Neural progenitor cell (in vitro differentiated cells): ENCODE results near the gene SLCO2B1. TPM values are rescaled to one million over a fixed set of nuclear protein-coding genes. Genes with fewer than 3 reads are reported as not detected.

Source experiments
- DNase-seq: peaks from one replicate; pipeline ENCODE4 v3.0.0-alpha.2; 2016; ENCODE audit warnings: low spot score
- H2AFZ ChIP-seq: fragments of 200-600 bp; sonication (generic); replicated peaks from 2 replicates; pipeline ENCODE4 v1.6.1; 2016; ENCODE audit warnings: antibody characterized with exemption
- H3F3A ChIP-seq: fragments of 200-600 bp; sonication (generic); 2 replicates; pipeline ENCODE4 v1.6.1; 2016; ENCODE audit warnings: antibody characterized with exemption, low read depth
- H3K27ac ChIP-seq: fragments of 200-600 bp; sonication (generic); 2 replicates; pipeline ENCODE4 v1.5.1; 2016; ENCODE audit warnings: mild to moderate bottlenecking
- H3K27me3 ChIP-seq: fragments of 200-600 bp; sonication (generic); 2 replicates; pipeline ENCODE4 v1.6.1; 2016; ENCODE audit warnings: mild to moderate bottlenecking, moderate library complexity
- H3K36me3 ChIP-seq: fragments of 200-600 bp; sonication (generic); 2 replicates; pipeline ENCODE4 v1.5.1; 2016
- H3K4me1 ChIP-seq: fragments of 200-600 bp; sonication (generic); 2 replicates; pipeline ENCODE4 v1.6.1; 2016; ENCODE audit warnings: mixed run types
- H3K4me2 ChIP-seq: fragments of 200-600 bp; sonication (generic); 2 replicates; pipeline ENCODE4 v1.6.1; 2016
- H3K4me3 ChIP-seq: fragments of 200-600 bp; sonication (generic); 2 replicates; pipeline ENCODE4 v1.5.1; 2016
- H3K79me2 ChIP-seq: fragments of 200-600 bp; sonication (generic); 2 replicates; pipeline ENCODE4 v1.6.1; 2016; ENCODE audit warnings: low read depth
- H3K9ac ChIP-seq: fragments of 200-600 bp; sonication (generic); 2 replicates; pipeline ENCODE4 v1.6.1; 2016
- H3K9me3 ChIP-seq: fragments of 200-600 bp; sonication (generic); 2 replicates; pipeline ENCODE4 v1.5.1; 2016; ENCODE audit warnings: low read depth
- H4K20me1 ChIP-seq: fragments of 200-600 bp; sonication (generic); 2 replicates; pipeline ENCODE4 v1.6.1; 2016; ENCODE audit warnings: low read depth
- H3K27ac Mint-ChIP-seq: 3 replicates; pipeline ENCODE4 v1.8.0; 2021; ENCODE audit warnings: mixed read lengths
- H3K27me3 Mint-ChIP-seq: 2 replicates; pipeline ENCODE4 v1.8.0; 2022; ENCODE audit warnings: low read depth, mild to moderate bottlenecking, inconsistent platforms, moderate library complexity, mixed read lengths; ENCODE audit not compliant: insufficient read depth
- H3K36me3 Mint-ChIP-seq: 3 replicates; pipeline ENCODE4 v1.8.0; 2021; ENCODE audit warnings: mixed read lengths
- H3K4me1 Mint-ChIP-seq: 3 replicates; pipeline ENCODE4 v1.8.0; 2021; ENCODE audit warnings: mixed read lengths
- H3K4me3 Mint-ChIP-seq: 3 replicates; pipeline ENCODE4 v1.8.0; 2021; ENCODE audit warnings: mild to moderate bottlenecking, moderate library complexity, mixed read lengths
- H3K9me3 Mint-ChIP-seq: 3 replicates; pipeline ENCODE4 v1.8.0; 2020; ENCODE audit warnings: mixed read lengths
- CTCF ChIP-seq: fragments of 200-600 bp; sonication (generic); IDR thresholded peaks from 2 replicates; pipeline ENCODE4 v1.5.1; 2017; ENCODE audit warnings: antibody characterized with exemption, mild to moderate bottlenecking
- EZH2 ChIP-seq: fragments of 200-600 bp; sonication (generic); IDR thresholded peaks from 2 replicates; pipeline ENCODE4 v1.6.1; 2017; ENCODE audit warnings: antibody characterized with exemption, mild to moderate bottlenecking, moderate library complexity
- EZH2phosphoT487 ChIP-seq: fragments of 200-600 bp; sonication (generic); IDR thresholded peaks from 2 replicates; pipeline ENCODE4 v1.6.1; 2017; ENCODE audit warnings: antibody characterized with exemption
- total RNA-seq: library from RNA; depleted of rRNA; stranded (reverse); fragments of >200 nt; gene quantifications from 2 replicates; pipeline ENCODE4 v1.2.3, GENCODE V29; 2015; ENCODE audit warnings: low replicate concordance

Gene SLCO2B1
- total RNA-seq, 1 donor from 2014 or later: 0.07 TPM

GRCh38 chr11:75113030-75113429 is 37.9 kb upstream of the SLCO2B1 start:
- no peak overlapping the region for H3K4me2 ChIP-seq
- H2AFZ ChIP-seq: no peak overlapping the region
- no peaks in the 10 kb centered on the region for H3F3A ChIP-seq
- H3K36me3 ChIP-seq: no peaks in the 10 kb centered on the region
- no peaks in the 10 kb centered on the region for H3K9me3 ChIP-seq
- DNase-seq: no peak
- no peaks in the 10 kb centered on the region for H4K20me1 ChIP-seq
- no peaks in the 10 kb centered on the region for H3K4me1 Mint-ChIP-seq
- H3K9me3 Mint-ChIP-seq: peaks cover 16% of the 10 kb centered on the region
- H3K4me1 ChIP-seq: no peaks in the 10 kb centered on the region
- no peaks in the 10 kb centered on the region for H3K36me3 Mint-ChIP-seq
- no peak overlapping the region for H3K27ac Mint-ChIP-seq
- H3K4me3 ChIP-seq: no peak overlapping the region
- H3K27me3 ChIP-seq: no peaks in the 10 kb centered on the region
- no peaks in the 10 kb centered on the region for H3K79me2 ChIP-seq
- H3K4me3 Mint-ChIP-seq: no peak overlapping the region
- TF ChIP-seq EZH2: no peak
- TF ChIP-seq CTCF: no peak
- no peak for TF ChIP-seq EZH2phosphoT487
- H3K9ac ChIP-seq: no peak overlapping the region
- H3K27me3 Mint-ChIP-seq: no peaks in the 10 kb centered on the region
- H3K27ac ChIP-seq: no peak overlapping the region

GRCh38 chr11:75114465-75114864 is 36.4 kb upstream of the SLCO2B1 start:
- Histone ChIP-seq H2AFZ (no peak overlapping the region), H3K9me3 (no peaks in the 10 kb centered on the region), H3K27me3 (no peaks in the 10 kb centered on the region), H3F3A (no peaks in the 10 kb centered on the region), H3K79me2 (no peaks in the 10 kb centered on the region), H3K36me3 (no peaks in the 10 kb centered on the region), H3K9ac (no peak overlapping the region), H3K27ac (no peak overlapping the region), H4K20me1 (no peaks in the 10 kb centered on the region), H3K4me1 (no peaks in the 10 kb centered on the region), H3K4me2 (no peak overlapping the region), H3K4me3 (no peak overlapping the region)
- no peaks in the 10 kb centered on the region for H3K4me1 Mint-ChIP-seq
- no peaks in the 10 kb centered on the region for H3K36me3 Mint-ChIP-seq
- H3K27me3 Mint-ChIP-seq: peaks cover 4% of the 10 kb centered on the region
- TF ChIP-seq CTCF: no peak
- no peak for TF ChIP-seq EZH2phosphoT487
- TF ChIP-seq EZH2: no peak
- H3K9me3 Mint-ChIP-seq: peaks cover 25% of the 10 kb centered on the region
- no peak overlapping the region for H3K27ac Mint-ChIP-seq
- DNase-seq: no peak
- H3K4me3 Mint-ChIP-seq: no peak overlapping the region

GRCh38 chr11:75118577-75118976 is 32.3 kb upstream of the SLCO2B1 start:
- H2AFZ ChIP-seq: no peak overlapping the region
- no peak overlapping the region for H3K4me2 ChIP-seq
- Mint-ChIP-seq H3K27ac (no peak overlapping the region), H3K36me3 (no peaks in the 10 kb centered on the region), H3K9me3 (peaks cover 17% of the 10 kb centered on the region), H3K4me1 (no peaks in the 10 kb centered on the region), H3K27me3 (peaks cover 4% of the 10 kb centered on the region), H3K4me3 (no peak overlapping the region)
- H3K79me2 ChIP-seq: no peaks in the 10 kb centered on the region
- H3K4me1 ChIP-seq: no peaks in the 10 kb centered on the region
- TF ChIP-seq EZH2phosphoT487 (no peak), CTCF (no peak), EZH2 (no peak)
- H3K27me3 ChIP-seq: no peaks in the 10 kb centered on the region
- no peaks in the 10 kb centered on the region for H3K36me3 ChIP-seq
- no peaks in the 10 kb centered on the region for H3F3A ChIP-seq
- H4K20me1 ChIP-seq: no peaks in the 10 kb centered on the region
- H3K4me3 ChIP-seq: no peak overlapping the region
- no peak for DNase-seq
- H3K27ac ChIP-seq: no peak overlapping the region
- no peak overlapping the region for H3K9ac ChIP-seq
- H3K9me3 ChIP-seq: no peaks in the 10 kb centered on the region
